Breast epithelium (tissue), 3 donors: ENCODE results near the gene DPY19L1.

Experiments
- POLR2A ChIP-seq: fragments of 450-650 bp; IDR thresholded peaks from one replicate; pipeline ENCODE4 v1.6.1; 2016; ENCODE audit warnings: antibody characterized with exemption, mild to moderate bottlenecking, moderate library complexity
- TF ChIP-seq, protein P1 (sequence below), 3 donors: fragments of 450-650 bp; IDR thresholded peaks; one replicate each; pipeline ENCODE4 v1.5.1; 2016 to 2017; ENCODE audit warnings: antibody characterized with exemption in 3 of 3, mild to moderate bottlenecking in 3 of 3, moderate library complexity in 3 of 3

DNA sequence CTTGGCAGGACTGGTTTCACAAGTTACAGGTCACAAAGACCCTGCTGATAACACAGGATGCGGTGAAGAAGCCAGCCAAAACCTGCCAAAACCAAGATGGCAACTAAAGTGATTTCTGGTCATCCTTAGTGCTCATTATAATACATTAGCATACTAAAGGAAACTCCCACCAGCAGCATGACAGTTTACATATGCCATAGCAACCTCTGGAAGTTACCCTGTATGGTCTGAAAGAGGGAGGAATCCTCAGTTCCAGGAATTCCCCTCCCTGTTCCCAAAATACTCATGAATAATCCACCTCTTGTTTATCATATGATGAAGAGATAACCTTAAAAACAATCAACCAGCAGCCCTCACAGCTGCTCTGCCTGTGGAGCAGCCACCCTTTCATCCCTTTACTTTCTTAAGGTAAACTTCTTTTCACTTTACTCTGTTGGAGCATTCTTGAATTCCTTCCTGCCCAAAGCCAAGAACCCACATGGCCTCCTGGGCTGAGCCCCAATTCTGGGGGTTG, 21.9 kb downstream of the DPY19L1 start:
- TF ChIP-seq, protein P1, sequence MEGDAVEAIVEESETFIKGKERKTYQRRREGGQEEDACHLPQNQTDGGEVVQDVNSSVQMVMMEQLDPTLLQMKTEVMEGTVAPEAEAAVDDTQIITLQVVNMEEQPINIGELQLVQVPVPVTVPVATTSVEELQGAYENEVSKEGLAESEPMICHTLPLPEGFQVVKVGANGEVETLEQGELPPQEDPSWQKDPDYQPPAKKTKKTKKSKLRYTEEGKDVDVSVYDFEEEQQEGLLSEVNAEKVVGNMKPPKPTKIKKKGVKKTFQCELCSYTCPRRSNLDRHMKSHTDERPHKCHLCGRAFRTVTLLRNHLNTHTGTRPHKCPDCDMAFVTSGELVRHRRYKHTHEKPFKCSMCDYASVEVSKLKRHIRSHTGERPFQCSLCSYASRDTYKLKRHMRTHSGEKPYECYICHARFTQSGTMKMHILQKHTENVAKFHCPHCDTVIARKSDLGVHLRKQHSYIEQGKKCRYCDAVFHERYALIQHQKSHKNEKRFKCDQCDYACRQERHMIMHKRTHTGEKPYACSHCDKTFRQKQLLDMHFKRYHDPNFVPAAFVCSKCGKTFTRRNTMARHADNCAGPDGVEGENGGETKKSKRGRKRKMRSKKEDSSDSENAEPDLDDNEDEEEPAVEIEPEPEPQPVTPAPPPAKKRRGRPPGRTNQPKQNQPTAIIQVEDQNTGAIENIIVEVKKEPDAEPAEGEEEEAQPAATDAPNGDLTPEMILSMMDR (IDR thresholded peaks at IDR 0.05) = no peak
- TF ChIP-seq POLR2A = no peak
